ENCODE data around the gene LMBRD2.
"Not testable (repeated sequence)": the region's sequence is repeated elsewhere in the genome, so short reads cannot be mapped to it uniquely, and the experiment has no call there.

DNA sequence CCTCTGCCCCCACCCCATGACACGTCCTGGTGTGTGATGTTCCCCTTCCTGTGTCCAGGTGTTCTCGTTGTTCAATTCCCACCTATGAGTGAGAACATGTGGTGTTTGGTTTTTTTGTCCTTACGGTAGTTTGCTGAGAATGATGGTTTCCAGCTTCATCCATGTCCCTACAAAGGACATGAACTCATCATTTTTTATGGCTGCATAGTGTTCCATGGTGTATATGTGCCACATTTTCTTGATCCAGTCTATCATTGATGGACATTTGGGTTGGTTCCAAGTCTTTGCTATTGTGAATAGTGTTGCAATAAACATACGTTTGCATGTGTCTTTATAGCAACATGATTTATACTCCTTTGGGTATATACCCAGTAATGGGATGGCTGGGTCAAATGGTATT, 32.7 kb upstream of the LMBRD2 start:
- not testable (repeated sequence) for TF ChIP-seq ESRRA (CRISPR knock-in tag; IDR thresholded peaks at IDR 0.05; ENCODE audit: borderline replicate concordance); CREB1 (CRISPR knock-in tag; IDR thresholded peaks at IDR 0.05); JUN (CRISPR knock-in tag; IDR thresholded peaks at IDR 0.05); ELF4 (CRISPR knock-in tag; IDR thresholded peaks at IDR 0.05; ENCODE audit: low read depth); ZNF423 (CRISPR knock-in tag; IDR thresholded peaks at IDR 0.05); NR2C2 (CRISPR knock-in tag; IDR thresholded peaks at IDR 0.05)
- TF ChIP-seq, protein P1, sequence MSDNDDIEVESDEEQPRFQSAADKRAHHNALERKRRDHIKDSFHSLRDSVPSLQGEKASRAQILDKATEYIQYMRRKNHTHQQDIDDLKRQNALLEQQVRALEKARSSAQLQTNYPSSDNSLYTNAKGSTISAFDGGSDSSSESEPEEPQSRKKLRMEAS (CRISPR knock-in tag; IDR thresholded peaks at IDR 0.05) = not testable (repeated sequence)
- TF ChIP-seq, protein P2, sequence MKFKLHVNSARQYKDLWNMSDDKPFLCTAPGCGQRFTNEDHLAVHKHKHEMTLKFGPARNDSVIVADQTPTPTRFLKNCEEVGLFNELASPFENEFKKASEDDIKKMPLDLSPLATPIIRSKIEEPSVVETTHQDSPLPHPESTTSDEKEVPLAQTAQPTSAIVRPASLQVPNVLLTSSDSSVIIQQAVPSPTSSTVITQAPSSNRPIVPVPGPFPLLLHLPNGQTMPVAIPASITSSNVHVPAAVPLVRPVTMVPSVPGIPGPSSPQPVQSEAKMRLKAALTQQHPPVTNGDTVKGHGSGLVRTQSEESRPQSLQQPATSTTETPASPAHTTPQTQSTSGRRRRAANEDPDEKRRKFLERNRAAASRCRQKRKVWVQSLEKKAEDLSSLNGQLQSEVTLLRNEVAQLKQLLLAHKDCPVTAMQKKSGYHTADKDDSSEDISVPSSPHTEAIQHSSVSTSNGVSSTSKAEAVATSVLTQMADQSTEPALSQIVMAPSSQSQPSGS (CRISPR knock-in tag; IDR thresholded peaks at IDR 0.05; ENCODE audit: borderline replicate concordance, low read depth) = not testable (repeated sequence)
- TF ChIP-seq, protein P3, sequence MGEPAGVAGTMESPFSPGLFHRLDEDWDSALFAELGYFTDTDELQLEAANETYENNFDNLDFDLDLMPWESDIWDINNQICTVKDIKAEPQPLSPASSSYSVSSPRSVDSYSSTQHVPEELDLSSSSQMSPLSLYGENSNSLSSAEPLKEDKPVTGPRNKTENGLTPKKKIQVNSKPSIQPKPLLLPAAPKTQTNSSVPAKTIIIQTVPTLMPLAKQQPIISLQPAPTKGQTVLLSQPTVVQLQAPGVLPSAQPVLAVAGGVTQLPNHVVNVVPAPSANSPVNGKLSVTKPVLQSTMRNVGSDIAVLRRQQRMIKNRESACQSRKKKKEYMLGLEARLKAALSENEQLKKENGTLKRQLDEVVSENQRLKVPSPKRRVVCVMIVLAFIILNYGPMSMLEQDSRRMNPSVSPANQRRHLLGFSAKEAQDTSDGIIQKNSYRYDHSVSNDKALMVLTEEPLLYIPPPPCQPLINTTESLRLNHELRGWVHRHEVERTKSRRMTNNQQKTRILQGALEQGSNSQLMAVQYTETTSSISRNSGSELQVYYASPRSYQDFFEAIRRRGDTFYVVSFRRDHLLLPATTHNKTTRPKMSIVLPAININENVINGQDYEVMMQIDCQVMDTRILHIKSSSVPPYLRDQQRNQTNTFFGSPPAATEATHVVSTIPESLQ (CRISPR knock-in tag; IDR thresholded peaks at IDR 0.05) = not testable (repeated sequence)
- TF ChIP-seq, protein P4, sequence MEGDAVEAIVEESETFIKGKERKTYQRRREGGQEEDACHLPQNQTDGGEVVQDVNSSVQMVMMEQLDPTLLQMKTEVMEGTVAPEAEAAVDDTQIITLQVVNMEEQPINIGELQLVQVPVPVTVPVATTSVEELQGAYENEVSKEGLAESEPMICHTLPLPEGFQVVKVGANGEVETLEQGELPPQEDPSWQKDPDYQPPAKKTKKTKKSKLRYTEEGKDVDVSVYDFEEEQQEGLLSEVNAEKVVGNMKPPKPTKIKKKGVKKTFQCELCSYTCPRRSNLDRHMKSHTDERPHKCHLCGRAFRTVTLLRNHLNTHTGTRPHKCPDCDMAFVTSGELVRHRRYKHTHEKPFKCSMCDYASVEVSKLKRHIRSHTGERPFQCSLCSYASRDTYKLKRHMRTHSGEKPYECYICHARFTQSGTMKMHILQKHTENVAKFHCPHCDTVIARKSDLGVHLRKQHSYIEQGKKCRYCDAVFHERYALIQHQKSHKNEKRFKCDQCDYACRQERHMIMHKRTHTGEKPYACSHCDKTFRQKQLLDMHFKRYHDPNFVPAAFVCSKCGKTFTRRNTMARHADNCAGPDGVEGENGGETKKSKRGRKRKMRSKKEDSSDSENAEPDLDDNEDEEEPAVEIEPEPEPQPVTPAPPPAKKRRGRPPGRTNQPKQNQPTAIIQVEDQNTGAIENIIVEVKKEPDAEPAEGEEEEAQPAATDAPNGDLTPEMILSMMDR (IDR thresholded peaks at IDR 0.05) = not testable (repeated sequence)
- TF ChIP-seq, protein P5, sequence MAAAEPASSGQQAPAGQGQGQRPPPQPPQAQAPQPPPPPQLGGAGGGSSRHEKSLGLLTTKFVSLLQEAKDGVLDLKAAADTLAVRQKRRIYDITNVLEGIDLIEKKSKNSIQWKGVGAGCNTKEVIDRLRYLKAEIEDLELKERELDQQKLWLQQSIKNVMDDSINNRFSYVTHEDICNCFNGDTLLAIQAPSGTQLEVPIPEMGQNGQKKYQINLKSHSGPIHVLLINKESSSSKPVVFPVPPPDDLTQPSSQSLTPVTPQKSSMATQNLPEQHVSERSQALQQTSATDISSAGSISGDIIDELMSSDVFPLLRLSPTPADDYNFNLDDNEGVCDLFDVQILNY (CRISPR knock-in tag; IDR thresholded peaks at IDR 0.05) = not testable (repeated sequence)
- TF ChIP-seq, protein P6, sequence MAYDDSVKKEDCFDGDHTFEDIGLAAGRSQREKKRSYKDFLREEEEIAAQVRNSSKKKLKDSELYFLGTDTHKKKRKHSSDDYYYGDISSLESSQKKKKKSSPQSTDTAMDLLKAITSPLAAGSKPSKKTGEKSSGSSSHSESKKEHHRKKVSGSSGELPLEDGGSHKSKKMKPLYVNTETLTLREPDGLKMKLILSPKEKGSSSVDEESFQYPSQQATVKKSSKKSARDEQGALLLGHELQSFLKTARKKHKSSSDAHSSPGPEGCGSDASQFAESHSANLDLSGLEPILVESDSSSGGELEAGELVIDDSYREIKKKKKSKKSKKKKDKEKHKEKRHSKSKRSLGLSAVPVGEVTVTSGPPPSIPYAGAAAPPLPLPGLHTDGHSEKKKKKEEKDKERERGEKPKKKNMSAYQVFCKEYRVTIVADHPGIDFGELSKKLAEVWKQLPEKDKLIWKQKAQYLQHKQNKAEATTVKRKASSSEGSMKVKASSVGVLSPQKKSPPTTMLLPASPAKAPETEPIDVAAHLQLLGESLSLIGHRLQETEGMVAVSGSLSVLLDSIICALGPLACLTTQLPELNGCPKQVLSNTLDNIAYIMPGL (CRISPR knock-in tag; IDR thresholded peaks at IDR 0.05) = not testable (repeated sequence)
- TF ChIP-seq, protein P7, sequence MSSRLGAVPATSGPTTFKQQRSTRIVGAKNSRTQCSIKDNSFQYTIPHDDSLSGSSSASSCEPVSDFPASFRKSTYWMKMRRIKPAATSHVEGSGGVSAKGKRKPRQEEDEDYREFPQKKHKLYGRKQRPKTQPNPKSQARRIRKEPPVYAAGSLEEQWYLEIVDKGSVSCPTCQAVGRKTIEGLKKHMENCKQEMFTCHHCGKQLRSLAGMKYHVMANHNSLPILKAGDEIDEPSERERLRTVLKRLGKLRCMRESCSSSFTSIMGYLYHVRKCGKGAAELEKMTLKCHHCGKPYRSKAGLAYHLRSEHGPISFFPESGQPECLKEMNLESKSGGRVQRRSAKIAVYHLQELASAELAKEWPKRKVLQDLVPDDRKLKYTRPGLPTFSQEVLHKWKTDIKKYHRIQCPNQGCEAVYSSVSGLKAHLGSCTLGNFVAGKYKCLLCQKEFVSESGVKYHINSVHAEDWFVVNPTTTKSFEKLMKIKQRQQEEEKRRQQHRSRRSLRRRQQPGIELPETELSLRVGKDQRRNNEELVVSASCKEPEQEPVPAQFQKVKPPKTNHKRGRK (CRISPR knock-in tag; IDR thresholded peaks at IDR 0.05; ENCODE audit: borderline replicate concordance) = not testable (repeated sequence)

Data from WTC11 (cell line).